HG03280 (cell line): Measurements from ENCODE around the gene ZDHHC6.
"Not testable (repeated sequence)": the region's sequence is repeated elsewhere in the genome, so short reads cannot be mapped to it uniquely, and the experiment has no call there.

Source experiments
- ATAC-seq: cut with Tn5 transposase; IDR thresholded peaks from one replicate; pipeline ENCODE4 v1.9.1; 2021; ENCODE audit warnings: mild to moderate bottlenecking, moderate library complexity; ENCODE audit not compliant: unreplicated experiment

Gene ZDHHC6

DNA sequence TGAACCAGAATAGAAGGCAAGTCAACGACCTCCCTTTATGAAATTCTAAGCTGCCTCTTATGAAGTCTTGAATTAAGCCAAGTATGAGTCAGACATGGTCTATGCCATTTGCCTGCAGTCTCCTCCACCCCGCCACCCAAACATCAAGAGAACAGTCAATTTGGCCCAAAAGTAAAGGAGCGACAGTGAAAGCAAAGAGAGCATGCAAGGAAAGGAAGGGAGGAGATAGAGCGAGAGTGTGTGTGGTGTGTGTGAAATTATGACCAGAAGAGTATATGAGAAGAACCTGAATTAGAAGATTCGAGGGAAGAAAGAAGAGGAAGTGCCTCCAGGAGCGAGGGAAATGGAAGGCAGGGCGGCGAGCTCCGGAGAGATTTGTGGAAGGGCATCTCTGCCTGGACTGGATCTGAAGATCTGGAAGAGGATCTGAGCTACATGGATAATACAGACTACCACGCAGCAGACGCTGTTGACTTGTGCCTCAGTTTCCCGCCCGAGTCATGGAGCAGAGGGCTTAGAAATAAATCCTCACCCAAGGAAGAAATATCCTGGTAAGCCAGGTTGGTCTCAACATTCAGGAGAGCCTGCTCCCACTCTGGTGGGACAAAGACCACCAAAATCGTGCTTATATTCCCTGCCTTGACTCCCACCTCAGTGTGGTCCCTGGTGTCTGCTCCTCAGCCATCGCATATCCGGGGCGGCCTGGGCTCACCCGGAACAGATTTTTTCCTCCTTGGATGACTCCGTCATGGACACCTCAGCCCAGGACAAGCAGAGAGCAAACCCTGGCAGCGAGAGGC, 459 bp downstream of the ZDHHC6 start:
- no peak for ATAC-seq

DNA sequence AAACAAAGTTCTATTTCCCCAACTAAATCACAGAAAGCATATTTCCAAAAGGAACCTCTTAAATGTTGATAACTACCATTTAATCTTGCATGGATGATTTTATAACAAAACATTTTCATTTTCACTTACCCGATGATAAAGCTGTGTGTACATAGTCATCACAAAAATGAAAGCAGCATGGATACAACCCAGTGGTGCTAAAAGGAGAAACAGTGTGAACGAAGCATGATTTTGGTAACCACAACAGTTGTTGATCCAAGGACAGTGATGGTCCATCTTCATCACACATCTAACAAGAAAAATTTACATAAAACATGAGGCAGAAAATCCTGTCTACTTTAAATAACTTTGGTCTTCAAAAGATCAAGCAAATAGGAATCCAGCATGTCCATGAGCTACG, 4.7 kb downstream of the ZDHHC6 start:
- no peak for ATAC-seq

DNA sequence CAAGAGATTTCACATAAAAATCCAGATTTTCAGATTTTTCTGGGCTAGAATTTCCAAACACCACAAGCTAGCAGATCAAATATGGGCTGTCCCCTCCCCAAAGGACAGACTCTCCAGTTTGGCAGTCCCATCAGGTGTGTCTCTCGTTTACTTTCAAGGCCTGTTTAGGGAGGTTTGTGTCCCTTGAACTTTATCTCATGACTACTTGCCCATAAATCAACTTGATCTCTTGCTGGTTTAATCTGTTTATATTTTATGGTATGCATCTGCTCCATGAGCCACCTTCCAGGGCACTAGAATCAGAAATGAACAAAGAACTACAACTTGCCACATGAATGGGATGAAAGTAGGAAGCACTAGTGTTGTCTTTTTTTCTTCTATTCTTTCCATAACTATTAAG, 5.2 kb downstream of the ZDHHC6 start:
- ATAC-seq: no peak

DNA sequence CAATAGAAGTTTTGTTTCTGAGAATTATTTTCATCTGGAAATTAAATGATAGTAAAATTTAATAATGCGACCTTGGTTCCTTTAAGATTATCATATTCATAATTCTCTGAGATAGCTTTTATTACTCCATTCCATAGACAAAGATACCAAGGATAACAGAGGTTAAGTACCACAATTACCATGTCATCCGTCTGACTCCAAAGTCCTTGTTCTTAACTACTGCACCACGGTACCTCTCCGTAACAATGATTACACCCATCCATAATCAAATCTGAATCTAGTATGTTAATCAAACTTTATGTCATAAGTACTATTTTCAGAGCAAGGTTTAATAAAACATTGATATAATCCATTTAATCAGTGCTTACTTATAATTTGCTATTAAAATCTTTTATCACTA, 8.4 kb downstream of the ZDHHC6 start:
- no peak for ATAC-seq

DNA sequence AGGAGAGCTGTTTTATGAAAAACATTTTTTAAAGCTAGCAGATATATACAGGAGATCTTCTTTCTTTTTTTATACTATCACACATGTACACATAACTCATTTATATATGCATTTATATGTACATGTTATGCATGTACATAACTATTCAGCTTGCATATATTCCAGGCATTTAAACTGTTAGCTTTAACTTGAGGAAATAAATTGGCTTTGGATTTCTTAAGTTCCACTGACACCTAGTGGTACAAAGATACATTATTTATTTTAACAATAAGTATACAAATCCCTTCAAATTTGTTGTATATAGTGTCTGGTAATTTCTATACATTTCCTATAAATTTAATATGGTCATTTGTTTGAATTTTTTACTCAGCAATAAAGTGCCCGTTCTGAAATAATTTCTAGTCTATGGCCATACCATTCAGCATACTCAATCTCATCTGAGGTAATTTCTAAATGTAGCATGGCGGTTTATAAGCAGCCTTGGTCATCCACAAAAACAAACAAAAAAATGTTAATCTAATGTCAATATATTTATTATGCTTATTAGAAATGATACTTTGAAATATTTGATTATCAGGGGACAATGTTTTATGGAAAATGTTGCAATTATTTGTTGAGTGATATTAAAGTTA, 11.6 kb downstream of the ZDHHC6 start:
- no peak for ATAC-seq

DNA sequence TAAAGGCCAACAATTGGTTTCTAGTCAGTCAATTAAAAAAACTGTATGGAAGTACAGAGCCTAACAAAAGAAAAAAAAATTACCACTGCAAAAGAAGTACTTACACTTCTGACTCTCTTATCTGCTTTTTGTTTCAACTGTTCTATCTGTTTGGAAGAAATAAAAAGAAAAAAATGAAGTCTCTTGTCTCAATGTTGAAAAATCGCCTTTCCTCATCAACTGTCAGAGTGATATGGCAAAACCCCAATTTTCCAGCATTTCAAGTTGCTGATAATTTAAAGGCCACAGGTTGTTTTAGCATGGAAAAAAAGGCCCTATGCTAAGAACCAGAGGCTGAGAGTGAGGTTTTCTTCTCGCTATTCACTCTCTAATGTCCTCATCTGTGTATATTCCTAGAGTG, 13.6 kb downstream of the ZDHHC6 start:
- no peak for ATAC-seq

DNA sequence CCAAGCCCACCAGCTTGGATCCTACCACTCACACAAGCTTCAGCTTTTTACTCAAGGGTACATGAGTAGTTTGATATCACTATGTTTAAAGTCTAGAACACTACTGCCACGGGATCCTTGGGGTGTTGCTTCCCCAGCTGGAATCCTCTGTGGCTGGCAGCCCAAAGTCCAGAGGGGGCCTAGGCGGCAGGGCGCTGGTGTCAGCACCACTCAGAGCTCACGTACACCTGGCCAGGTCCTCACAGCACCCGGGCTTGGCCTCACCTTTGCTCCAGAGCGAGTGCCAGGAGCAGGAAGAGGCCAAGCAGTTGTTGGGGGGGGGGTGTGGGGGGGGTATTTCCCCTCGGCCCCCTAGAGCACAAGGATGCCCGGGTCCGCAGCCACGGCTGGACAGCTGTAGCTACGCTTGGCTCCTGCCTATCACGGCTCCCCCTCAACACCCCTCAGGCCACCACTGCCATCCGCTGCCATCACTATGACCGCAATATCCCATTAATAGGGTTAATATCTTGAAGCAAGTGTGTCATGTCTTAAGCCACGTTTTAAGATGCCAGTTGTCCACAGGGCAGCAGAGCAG, 17.0 kb downstream of the ZDHHC6 start:
- ATAC-seq: no peak

DNA sequence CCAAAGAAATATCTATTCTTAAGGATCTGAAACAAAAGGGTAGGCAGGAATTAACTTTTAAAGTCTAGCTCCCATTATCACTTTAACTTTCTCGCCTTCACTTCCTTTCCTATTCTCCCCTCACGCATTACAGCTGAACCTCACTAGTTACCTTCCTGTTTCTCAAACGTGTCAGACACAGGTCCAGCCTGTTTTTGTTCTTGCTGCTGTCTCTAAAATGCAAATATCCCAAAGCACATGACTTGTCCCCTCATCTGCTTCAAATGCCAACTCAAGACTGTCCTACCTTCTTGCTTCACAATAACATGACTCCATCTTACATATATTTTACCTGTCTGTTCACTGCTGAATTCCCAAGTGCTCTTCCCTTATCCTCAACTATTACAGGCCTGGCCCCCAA, 17.6 kb downstream of the ZDHHC6 start:
- no peak for ATAC-seq

DNA sequence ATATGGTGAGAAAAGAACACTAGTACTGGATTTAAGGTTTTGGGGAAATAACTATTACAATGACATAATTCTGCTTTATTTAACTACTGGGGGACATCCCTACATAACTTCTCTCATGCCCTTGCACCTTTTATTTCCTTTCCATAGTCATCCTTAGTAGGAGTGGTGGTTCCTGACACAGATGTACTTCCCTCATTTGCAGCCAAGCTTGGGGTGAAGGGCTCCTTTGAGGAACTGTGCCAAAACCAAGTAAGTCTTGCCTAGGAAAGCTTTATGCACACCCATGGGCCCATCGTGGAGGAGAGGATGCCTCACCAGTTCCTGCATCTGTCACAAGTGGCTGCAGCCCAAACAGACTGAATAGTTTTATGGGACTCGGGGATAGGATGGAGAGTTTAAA, 20.6 kb downstream of the ZDHHC6 start:
- ATAC-seq: no peak

DNA sequence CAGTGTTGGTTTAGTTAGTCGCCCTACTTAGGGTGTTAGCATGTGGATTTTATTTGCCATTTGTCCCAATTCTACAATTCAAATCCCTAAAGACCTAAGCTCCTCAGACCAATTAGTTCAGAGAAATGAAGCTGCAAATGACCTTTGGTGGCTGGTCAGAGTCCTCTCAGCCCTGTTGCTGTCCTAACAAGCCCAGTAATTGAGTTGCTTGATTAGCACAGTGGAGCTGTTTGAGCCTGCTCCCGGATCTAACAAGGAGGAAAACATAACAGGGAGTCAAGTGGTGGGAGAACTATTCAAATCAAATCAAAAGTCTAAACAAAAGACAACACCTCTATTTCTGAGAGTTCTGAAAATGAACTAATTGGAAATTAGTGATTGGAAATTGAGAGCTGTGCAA, 22.1 kb downstream of the ZDHHC6 start:
- no peak for ATAC-seq

DNA sequence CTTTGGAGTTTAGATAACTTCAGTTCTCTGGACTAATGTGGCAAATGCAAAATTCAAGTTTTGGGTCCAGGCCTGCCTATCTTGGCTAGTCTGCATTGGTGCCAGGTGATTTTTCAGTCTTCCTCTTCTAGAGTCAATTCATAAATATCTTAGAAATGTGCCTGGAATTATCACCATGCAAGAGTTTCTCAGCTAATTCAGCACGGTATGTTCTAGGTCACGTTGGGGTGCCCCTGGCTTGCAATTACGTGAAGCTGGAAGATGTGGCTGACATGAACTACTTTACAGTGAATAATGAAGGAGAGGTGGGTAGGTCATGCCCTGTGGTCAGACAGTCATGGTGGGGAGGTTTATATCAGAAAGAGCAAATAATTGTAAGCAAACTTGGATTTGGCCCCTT, 25.0 kb downstream of the ZDHHC6 start:
- no peak for ATAC-seq

DNA sequence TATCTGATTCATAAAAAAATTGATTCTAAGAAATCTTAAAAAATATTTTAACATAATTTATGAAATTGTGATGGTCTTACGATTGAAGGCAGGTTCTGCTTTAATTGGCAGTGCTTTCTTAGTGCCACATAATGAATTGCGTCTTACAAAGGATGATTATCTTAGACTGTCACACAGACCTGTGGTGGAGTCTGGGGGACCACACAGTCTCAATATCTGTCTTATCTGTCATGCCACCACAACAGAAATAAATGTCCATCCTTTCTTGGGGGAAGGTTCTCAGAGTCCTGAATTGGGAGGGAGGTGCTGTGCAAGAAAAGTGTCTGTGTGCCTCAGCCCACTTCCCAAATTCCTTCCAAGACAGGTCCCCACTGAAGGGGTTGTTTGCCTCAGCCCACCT, 34.0 kb downstream of the ZDHHC6 start:
- no peak for ATAC-seq

DNA sequence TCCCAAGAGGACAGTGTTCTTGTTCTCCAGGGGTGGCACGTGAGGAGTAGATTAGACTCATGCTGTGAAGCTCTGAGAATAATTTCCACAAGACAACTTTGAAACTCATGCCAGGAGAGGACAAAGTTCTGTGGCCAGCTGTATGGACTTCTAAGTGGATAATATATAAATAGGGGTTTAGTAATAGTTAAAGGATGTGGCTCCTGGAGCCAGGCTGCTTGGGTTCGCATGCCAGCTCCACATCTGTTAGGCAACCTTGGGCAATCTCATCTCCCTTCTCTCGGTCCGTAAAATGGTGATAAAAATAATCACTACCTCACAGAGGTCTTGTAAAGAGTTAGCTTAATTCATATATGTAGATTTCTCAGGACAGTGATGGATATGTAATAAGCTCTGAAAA, 37.0 kb downstream of the ZDHHC6 start:
- ATAC-seq: no peak

DNA sequence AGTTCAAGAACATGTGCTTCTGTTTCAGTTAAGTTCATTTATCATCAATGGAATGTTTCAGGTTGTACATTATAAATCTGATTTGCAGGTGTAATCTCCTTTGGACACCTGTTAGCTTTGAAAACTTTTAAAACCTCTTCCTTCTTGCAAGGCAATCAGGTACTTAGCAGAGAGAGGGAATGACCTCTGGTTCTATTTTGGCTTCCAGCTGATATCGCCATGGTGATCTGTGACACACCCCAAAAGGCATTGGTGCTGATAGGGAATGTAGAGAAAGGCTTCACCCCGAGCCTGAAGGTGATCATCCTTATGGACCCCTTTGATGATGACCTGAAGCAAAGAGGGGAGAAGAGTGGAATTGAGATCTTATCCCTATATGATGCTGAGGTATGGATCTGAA, 37.4 kb downstream of the ZDHHC6 start:
- ATAC-seq: no peak

DNA sequence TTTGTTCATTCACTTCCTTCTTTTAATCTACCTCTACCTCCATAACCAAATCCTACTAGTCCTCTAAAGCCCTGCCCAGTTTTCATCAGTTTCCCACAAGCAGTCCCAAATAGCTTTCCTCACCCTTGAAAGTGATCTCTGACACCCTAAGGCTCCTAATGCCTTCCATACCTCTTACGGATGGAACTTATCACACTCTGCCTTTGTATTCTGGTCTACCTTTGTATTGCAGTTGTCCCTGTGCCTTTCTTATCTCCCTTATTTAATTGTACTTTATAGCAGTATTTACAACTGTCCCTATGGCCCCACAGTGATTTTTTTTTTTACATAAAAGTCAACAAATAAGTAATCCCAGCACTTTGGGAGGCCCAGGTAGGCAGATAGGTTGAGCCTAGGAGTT, 39.0 kb downstream of the ZDHHC6 start:
- ATAC-seq: no peak

DNA sequence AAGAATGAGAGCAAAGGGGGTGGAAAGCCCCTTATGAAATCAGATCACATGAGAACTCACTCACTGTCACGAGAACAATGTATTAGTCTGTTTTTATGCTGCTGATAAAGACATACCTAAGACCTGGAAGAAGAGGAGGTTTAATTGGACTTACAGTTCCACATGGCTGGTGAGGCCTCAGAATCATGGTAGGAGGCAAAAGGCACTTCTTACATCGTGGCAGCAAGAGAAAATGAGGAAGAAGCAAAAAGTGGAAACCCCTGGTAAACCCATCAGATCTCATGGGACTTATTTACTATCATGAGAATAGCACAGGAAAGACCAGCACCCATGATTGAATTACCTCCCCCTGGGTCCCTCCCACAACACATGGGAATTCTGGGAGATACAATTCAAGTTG, 39.9 kb downstream of the ZDHHC6 start:
- ATAC-seq: not testable (repeated sequence)

DNA sequence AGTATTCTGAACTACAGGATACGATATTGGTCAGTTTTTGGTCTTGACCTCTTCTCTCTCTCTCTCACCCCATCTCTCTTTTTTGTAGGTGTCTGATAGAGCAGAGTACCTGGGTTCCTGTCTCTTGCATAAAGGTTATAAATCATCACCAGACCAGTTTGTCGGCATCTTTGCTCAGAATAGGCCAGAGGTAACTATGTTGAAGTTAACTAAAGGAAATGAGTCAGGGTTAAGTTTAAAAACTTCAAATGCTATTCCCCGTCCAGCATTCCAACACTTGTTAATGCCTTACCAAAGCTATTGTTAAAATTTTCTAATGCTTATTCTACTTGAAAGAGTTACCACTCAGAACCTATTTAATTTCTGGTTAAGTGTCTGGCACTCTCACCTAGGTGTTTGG, 42.1 kb downstream of the ZDHHC6 start:
- no peak for ATAC-seq

DNA sequence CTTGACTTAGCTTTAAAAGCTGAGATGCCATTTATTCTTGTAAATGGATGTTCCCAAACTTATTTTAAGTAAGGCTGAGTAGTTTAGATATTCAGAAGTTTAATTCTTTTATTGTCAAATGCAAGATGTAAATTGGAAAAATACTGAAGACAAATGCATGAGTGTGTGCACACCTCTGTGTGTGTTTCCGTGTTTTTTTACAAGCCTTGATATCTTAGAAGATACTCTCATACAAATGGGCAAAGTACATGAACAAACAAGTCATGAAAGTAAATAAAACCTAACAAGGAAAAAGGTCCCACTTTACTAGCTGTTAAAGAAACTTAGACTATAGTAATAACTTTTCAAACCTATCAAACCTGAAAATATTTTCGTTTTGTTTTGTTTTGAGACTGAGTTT, 43.8 kb downstream of the ZDHHC6 start:
- no peak for ATAC-seq

DNA sequence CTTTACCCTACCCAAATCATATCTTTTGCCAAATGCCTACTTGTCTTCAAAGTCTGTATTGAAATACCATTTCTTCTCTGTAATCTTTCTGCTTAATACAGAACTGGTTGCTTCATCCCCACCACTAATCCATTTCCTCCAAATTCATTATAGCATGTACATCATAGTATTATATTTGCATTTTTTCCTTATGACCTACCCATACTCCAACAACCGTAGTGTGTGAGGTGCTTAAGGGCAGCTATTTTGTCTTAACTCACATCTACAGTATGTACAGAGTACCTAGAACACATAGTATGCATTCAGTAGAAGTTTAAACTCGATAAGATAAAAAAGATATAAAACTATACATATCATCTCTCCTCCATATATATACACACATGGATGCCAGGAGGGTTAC, 49.1 kb downstream of the ZDHHC6 start:
- no peak for ATAC-seq

DNA sequence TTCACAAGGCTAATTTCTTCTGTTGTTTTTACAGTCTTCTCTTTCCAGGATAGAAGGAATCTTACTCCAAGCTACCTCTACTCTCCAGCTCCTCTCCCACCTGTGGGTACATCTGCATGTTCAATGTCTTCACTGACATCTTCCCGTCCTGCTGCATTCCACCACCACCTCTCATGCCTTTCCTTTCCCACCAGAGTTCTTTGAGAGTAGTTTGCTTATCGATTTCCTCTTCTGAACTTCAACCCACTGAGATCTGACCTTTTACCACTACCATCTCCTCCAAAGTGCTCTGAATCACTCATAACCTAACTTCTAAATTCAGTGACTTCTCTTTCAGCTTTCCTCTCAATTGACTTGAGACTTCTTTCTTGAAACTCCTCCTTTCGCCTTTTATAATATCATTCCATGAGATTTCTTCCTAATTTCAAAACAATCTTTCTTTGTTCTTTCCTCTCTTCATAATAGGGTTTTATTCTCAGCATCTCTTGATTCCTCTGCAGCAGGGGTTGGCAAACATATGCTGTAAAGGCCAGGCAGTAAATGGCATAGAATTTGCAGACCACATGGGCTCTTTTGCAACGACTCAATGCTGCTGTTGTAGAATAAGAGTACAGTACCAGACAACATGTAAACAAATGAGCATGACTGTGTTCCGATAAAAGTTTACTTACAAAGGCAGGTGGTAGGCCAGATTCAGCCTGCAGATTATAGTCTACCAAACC, 50.7 kb downstream of the ZDHHC6 start:
- no peak for ATAC-seq

DNA sequence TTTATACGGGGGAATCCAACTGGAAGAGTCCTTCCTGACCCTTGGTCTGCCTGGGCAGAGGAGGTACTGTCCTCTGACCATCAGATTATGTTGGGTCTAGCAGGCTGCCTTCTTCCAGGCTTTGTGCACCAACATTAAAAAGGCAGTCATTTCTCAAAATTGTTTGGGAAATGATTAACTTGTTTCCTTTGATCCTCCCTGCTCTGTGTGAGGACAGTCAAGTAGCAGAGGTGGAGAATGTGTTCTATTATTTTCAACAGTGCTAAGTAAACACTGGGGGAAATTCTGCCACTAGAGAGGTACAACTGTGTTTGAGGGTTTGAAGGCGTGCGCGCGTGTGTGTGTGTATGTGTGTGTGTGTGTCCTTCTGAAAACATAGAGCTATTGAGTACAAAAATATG, 52.2 kb downstream of the ZDHHC6 start:
- no peak for ATAC-seq

DNA sequence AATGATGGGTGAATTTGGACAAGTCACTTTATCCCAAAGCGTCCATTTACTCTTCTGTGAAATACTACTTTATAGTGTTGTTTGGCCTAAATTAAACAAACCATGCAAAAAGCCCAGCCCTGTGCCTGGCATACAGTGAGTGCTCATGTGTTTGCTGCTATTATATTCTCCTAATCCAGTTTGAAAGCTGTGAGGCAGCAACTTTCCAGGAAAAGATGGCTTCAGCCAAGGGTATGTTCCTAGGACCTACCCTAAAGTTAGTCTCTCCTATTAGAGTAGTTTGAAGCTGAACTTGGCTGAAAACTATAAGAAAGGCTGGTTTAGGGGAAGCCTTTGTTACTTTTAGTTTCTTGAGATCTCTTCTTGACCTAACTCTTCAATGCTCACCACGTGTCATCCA, 52.9 kb downstream of the ZDHHC6 start:
- no peak for ATAC-seq
